Liver (tissue), 9 donors: ENCODE measurements around the gene SKA1. TPM values are rescaled to one million over a fixed set of nuclear protein-coding genes. Genes with fewer than 3 reads are reported as not detected.

Experiments used
- DNase-seq: peaks from one replicate; pipeline ENCODE4 v3.0.0-alpha.2; 2017; ENCODE audit warnings: low spot score
- H3K27ac ChIP-seq, 2 donors: one replicate each; pipeline ENCODE4 v1.7.0; 2013; ENCODE audit warnings: inconsistent platforms in 2 of 2, low read length in 2 of 2, control low read depth in 1 of 2, low read depth in 1 of 2, mild to moderate bottlenecking in 1 of 2
- H3K27me3 ChIP-seq, 4 donors: one replicate each; pipeline versions ENCODE4 v1.6.1 to v1.7.0; 2013; ENCODE audit warnings: low read length in 3 of 4, inconsistent platforms in 1 of 4, mild to moderate bottlenecking in 1 of 4, moderate library complexity in 1 of 4; ENCODE audit not compliant: control insufficient read depth in 4 of 4, insufficient read depth in 4 of 4
- H3K36me3 ChIP-seq, 4 donors: one replicate each; pipeline versions ENCODE4 v1.6.1 to v1.7.0; 2013; ENCODE audit warnings: low read length in 3 of 4, mild to moderate bottlenecking in 3 of 4, low read depth in 1 of 4, moderate library complexity in 1 of 4; ENCODE audit not compliant: control insufficient read depth in 4 of 4, insufficient read depth in 3 of 4
- H3K4me1 ChIP-seq, 4 donors: one replicate each; pipeline versions ENCODE4 v1.6.1 to v1.7.0; 2013; ENCODE audit warnings: low read length in 3 of 4, mild to moderate bottlenecking in 3 of 4, moderate library complexity in 1 of 4; ENCODE audit not compliant: control insufficient read depth in 4 of 4, insufficient read depth in 4 of 4
- H3K4me3 ChIP-seq, 3 donors: one replicate each; pipeline versions ENCODE4 v1.6.1 to v1.7.0; 2013; ENCODE audit warnings: low read length in 3 of 3, control low read depth in 1 of 3, low read depth in 1 of 3, mild to moderate bottlenecking in 1 of 3
- H3K9ac ChIP-seq, 2 donors: one replicate each; pipeline ENCODE4 v1.7.0; 2013; ENCODE audit warnings: low read length in 2 of 2, mild to moderate bottlenecking in 2 of 2, moderate library complexity in 2 of 2, control low read depth in 1 of 2, low read depth in 1 of 2
- H3K9me3 ChIP-seq, 4 donors: one replicate each; pipeline versions ENCODE4 v1.6.1 to v1.7.0; 2013; ENCODE audit warnings: low read length in 3 of 4; ENCODE audit not compliant: control insufficient read depth in 4 of 4
- ATF3 ChIP-seq: IDR thresholded peaks from 2 replicates; pipeline ENCODE4 v1.6.1; 2016; ENCODE audit warnings: antibody characterized with exemption
- CTCF ChIP-seq: fragments of 150-350 bp; IDR thresholded peaks from 2 replicates; pipeline ENCODE4 v1.5.1; 2017; ENCODE audit warnings: improper control_type of control experiment, low read depth, low read length; ENCODE audit not compliant: missing input control
- FOXA1 ChIP-seq: IDR thresholded peaks from 2 replicates; pipeline ENCODE4 v1.6.1; 2016; ENCODE audit warnings: antibody characterized with exemption
- FOXA2 ChIP-seq: IDR thresholded peaks from 2 replicates; pipeline ENCODE4 v1.6.1; 2016; ENCODE audit warnings: antibody characterized with exemption
- GABPA ChIP-seq, 2 donors: IDR thresholded peaks in 1 of 2; conservative IDR thresholded peaks in 1 of 2; 2 replicates each; pipeline ENCODE4 v1.6.1; 2016; ENCODE audit warnings: antibody characterized with exemption in 2 of 2, mild to moderate bottlenecking in 1 of 2, moderate library complexity in 1 of 2
- HNF4A ChIP-seq, 2 donors: conservative IDR thresholded peaks; 2 replicates each; pipeline ENCODE4 v1.6.1; 2016; ENCODE audit warnings: antibody characterized with exemption in 2 of 2, mild to moderate bottlenecking in 2 of 2
- HNF4G ChIP-seq: IDR thresholded peaks from 2 replicates; pipeline ENCODE4 v1.6.1; 2016; ENCODE audit warnings: antibody characterized with exemption
- JUND ChIP-seq, 2 donors: IDR thresholded peaks; 2 replicates each; pipeline ENCODE4 v1.6.1; 2016; ENCODE audit warnings: antibody characterized with exemption in 2 of 2
- MAX ChIP-seq: IDR thresholded peaks from 2 replicates; pipeline ENCODE4 v1.6.1; 2016; ENCODE audit warnings: antibody characterized with exemption
- RAD21 ChIP-seq, 2 donors: IDR thresholded peaks; 2 replicates each; pipeline ENCODE4 v1.6.1; 2016; ENCODE audit warnings: antibody characterized with exemption in 2 of 2, mild to moderate bottlenecking in 2 of 2
- REST ChIP-seq: IDR thresholded peaks from 2 replicates; pipeline ENCODE4 v1.6.1; 2016; ENCODE audit warnings: antibody characterized with exemption, mild to moderate bottlenecking
- SP1 ChIP-seq: IDR thresholded peaks from 2 replicates; pipeline ENCODE4 v1.6.1; 2018; ENCODE audit warnings: antibody characterized with exemption, mild to moderate bottlenecking
- TAF1 ChIP-seq: conservative IDR thresholded peaks from 2 replicates; pipeline ENCODE4 v1.6.1; 2016; ENCODE audit warnings: antibody characterized with exemption, mild to moderate bottlenecking
- YY1 ChIP-seq: IDR thresholded peaks from 2 replicates; pipeline ENCODE4 v1.6.1; 2016; ENCODE audit warnings: antibody characterized with exemption, mild to moderate bottlenecking
- ZBTB33 ChIP-seq: IDR thresholded peaks from 2 replicates; pipeline ENCODE4 v1.6.1; 2016; ENCODE audit warnings: antibody characterized with exemption
- WGBS: extraction: QIAGEN DNeasy Blood & Tissue Kit; methylation state at CpG from one replicate; pipeline ENCODE4 v1.1.7; 2013; 5-methylcytosine and 5-hydroxymethylcytosine counted together
- polyA plus RNA-seq, 2 donors: library from polyadenylated mRNA; stranded (reverse) in 1 of 2; unstranded in 1 of 2; fragments of 200-250 nt in 1 of 2; fragments of >200 nt in 1 of 2; fragmentation: Nextera tagmentation in 1 of 2; extraction: Ambion mirVana in 1 of 2; gene quantifications; one replicate each; pipeline versions ENCODE4 v1.2.1 to v1.2.3, GENCODE V29; 2013 to 2015
- total RNA-seq, 2 donors: library from RNA; depleted of rRNA; stranded (reverse); fragments of >200 nt; gene quantifications; one replicate each; pipeline ENCODE4 v1.2.3, GENCODE V29; 2014
- donor health status: healthy.
- donor health status: healthy.
- donor health status: healthy.
- donor health status: healthy.
- donor health status: healthy.

SKA1 gene
- total and polyA plus RNA-seq, 4 donors, result 0.08 to 18.7 (median 0.52) TPM

GRCh38 chr18:50428531-50429206 is 53.8 kb downstream of the SKA1 start:
- Histone ChIP-seq H3K27ac (no peak overlapping the region), H3K4me1 (peaks cover 0 to 3% (median 0%) of the 10 kb centered on the region in 4 donors), H3K9me3 (no peaks in the 10 kb centered on the region), H3K36me3 (no peaks in the 10 kb centered on the region), H3K4me3 (no peak overlapping the region), H3K27me3 (no peaks in the 10 kb centered on the region), H3K9ac (no peak overlapping the region)
- WGBS, result 80% methylated on average over 3 of the region's 3 CpGs
- no peak for DNase-seq
- no peak for TF ChIP-seq YY1
- no peak for TF ChIP-seq FOXA2
- TF ChIP-seq REST, result no peak
- TF ChIP-seq CTCF, result no peak
- TF ChIP-seq GABPA (IDR thresholded peaks at IDR 0.05 in 1 of 2, conservative IDR thresholded peaks at IDR 0.05 in 1 of 2), result no peak
- no peak for TF ChIP-seq SP1
- TF ChIP-seq ZBTB33, result no peak
- no peak for TF ChIP-seq MAX
- TF ChIP-seq FOXA1, result no peak
- no peak for TF ChIP-seq TAF1
- no peak for TF ChIP-seq RAD21 (IDR thresholded peaks at IDR 0.05)
- TF ChIP-seq HNF4G, result no peak
- TF ChIP-seq HNF4A (conservative IDR thresholded peaks at IDR 0.05), result no peak
- TF ChIP-seq ATF3, result no peak
- TF ChIP-seq JUND (IDR thresholded peaks at IDR 0.05), result no peak
